ENCODE measurements around the gene ZNF385D.

ZNF385D gene

GRCh38 chr3:21601178-21601577, 149.8 kb downstream of the ZNF385D start:
- no peak for DNase-seq (ENCODE audit: low spot score)

- no peak for DNase-seq (ENCODE audit: low spot score)
Measured at GRCh38 chr3:21599890-21600289, 151.1 kb downstream of the ZNF385D start.

GRCh38 chr3:21592828-21593227, 158.2 kb downstream of the ZNF385D start:
- DNase-seq (ENCODE audit: low spot score) = no peak

GRCh38 chr3:21587894-21588293, 163.1 kb downstream of the ZNF385D start:
- no peak for DNase-seq (ENCODE audit: low spot score)

- no peak for DNase-seq (ENCODE audit: low spot score)
Measured at GRCh38 chr3:21585216-21585740, 165.7 kb downstream of the ZNF385D start.

- no peak for DNase-seq (ENCODE audit: low spot score)
Measured at GRCh38 chr3:21573291-21573690, 177.7 kb downstream of the ZNF385D start.

- no peak for DNase-seq (ENCODE audit: low spot score)
Measured at GRCh38 chr3:21564531-21564930, 186.5 kb downstream of the ZNF385D start.

GRCh38 chr3:21562243-21562642, 188.8 kb downstream of the ZNF385D start:
- DNase-seq (ENCODE audit: low spot score) = no peak

- DNase-seq (ENCODE audit: low spot score) = no peak
Measured at GRCh38 chr3:21561472-21561871, 189.5 kb downstream of the ZNF385D start.

- DNase-seq (ENCODE audit: low spot score) = no peak
Measured at GRCh38 chr3:21551019-21551418, 200.0 kb downstream of the ZNF385D start.

- DNase-seq (ENCODE audit: low spot score) = no peak
Measured at GRCh38 chr3:21544076-21544462, 206.9 kb downstream of the ZNF385D start.

GRCh38 chr3:21543380-21544075, 207.5 kb downstream of the ZNF385D start:
- no peak for DNase-seq (ENCODE audit: low spot score)

- DNase-seq (ENCODE audit: low spot score) = no peak
Measured at GRCh38 chr3:21542656-21543379, 208.2 kb downstream of the ZNF385D start.

GRCh38 chr3:21540265-21540664, 210.7 kb downstream of the ZNF385D start:
- no peak for DNase-seq (ENCODE audit: low spot score)

GRCh38 chr3:21534462-21534861, 216.5 kb downstream of the ZNF385D start:
- no peak for DNase-seq (ENCODE audit: low spot score)

- no peak for DNase-seq (ENCODE audit: low spot score)
Measured at GRCh38 chr3:21533002-21533401, 218.0 kb downstream of the ZNF385D start.

GRCh38 chr3:21531909-21532308, 219.1 kb downstream of the ZNF385D start:
- DNase-seq (ENCODE audit: low spot score) = no peak

- DNase-seq (ENCODE audit: low spot score) = no peak
Measured at GRCh38 chr3:21528291-21528995, 222.6 kb downstream of the ZNF385D start.

GRCh38 chr3:21526461-21526860, 224.5 kb downstream of the ZNF385D start:
- DNase-seq (ENCODE audit: low spot score) = no peak

GRCh38 chr3:21524133-21524532, 226.9 kb downstream of the ZNF385D start:
- no peak for DNase-seq (ENCODE audit: low spot score)

- DNase-seq (ENCODE audit: low spot score) = no peak
Measured at GRCh38 chr3:21520106-21520963, 230.7 kb downstream of the ZNF385D start.

- no peak for DNase-seq (ENCODE audit: low spot score)
Measured at GRCh38 chr3:21517184-21517583, 233.8 kb downstream of the ZNF385D start.
